Upper lobe of left lung (tissue), 6 donors: ENCODE results near the gene ANKRD13A. TPM values are rescaled to one million over a fixed set of nuclear protein-coding genes. Genes with fewer than 3 reads are reported as not detected.

ENCODE experiments used
- ATAC-seq, 2 donors: fragments of 200-7000 bp; cut with Tn5 transposase; one replicate each; pipeline ENCODE4 v1.9.1; 2022; ENCODE audit warnings: mild to moderate bottlenecking in 2 of 2, moderate library complexity in 2 of 2; ENCODE audit not compliant: low FRiP score in 2 of 2
- DNase-seq, 2 donors: peaks; one replicate each; pipeline ENCODE4 v3.0.0-alpha.2; 2019 to 2020
- H3K27ac ChIP-seq, 4 donors: fragments of 200-600 bp; sonication (generic); one replicate each; pipeline ENCODE4 v1.5.1; 2016 to 2019
- H3K27me3 ChIP-seq, 4 donors: fragments of 200-600 bp; sonication (generic); one replicate each; pipeline ENCODE4 v1.5.1; 2017 to 2019
- H3K36me3 ChIP-seq, 4 donors: fragments of 200-600 bp; sonication (generic); one replicate each; pipeline ENCODE4 v1.5.1; 2016 to 2019
- H3K4me1 ChIP-seq, 4 donors: fragments of 200-600 bp; sonication (generic); one replicate each; pipeline ENCODE4 v1.5.1; 2018 to 2019
- H3K4me3 ChIP-seq, 4 donors: fragments of 200-600 bp; sonication (generic); one replicate each; pipeline ENCODE4 v1.5.1; 2017 to 2019; ENCODE audit warnings: mild to moderate bottlenecking in 2 of 4, moderate library complexity in 1 of 4
- H3K9me3 ChIP-seq, 4 donors: fragments of 200-600 bp; sonication (generic); one replicate each; pipeline ENCODE4 v1.5.1; 2018 to 2019
- EP300 ChIP-seq, 4 donors: sonication (generic); formaldehyde crosslinking; IDR thresholded peaks; one replicate each; pipeline ENCODE4 v1.5.1; 2017; ENCODE audit warnings: antibody characterized with exemption in 4 of 4, control low read depth in 2 of 4
- POLR2A ChIP-seq, 4 donors: fragments of 450-650 bp; IDR thresholded peaks; one replicate each; pipeline ENCODE4 v1.5.1; 2016 to 2017; ENCODE audit warnings: antibody characterized with exemption in 4 of 4, mild to moderate bottlenecking in 2 of 4
- POLR2AphosphoS5 ChIP-seq, 2 donors: sonication (generic); formaldehyde crosslinking; IDR thresholded peaks; one replicate each; pipeline ENCODE4 v1.5.1; 2017; ENCODE audit warnings: antibody characterized with exemption in 2 of 2
- WGBS, 2 donors: methylation state at CpG; one replicate each; pipeline ENCODE4 v1.1.5; 2017 to 2018; 5-methylcytosine and 5-hydroxymethylcytosine counted together
- total RNA-seq, 6 donors: library from RNA; depleted of rRNA in 4 of 6; stranded (reverse); fragments of >200 nt in 4 of 6; gene quantifications; one replicate each; pipeline versions ENCODE4 v1.1.0 to v1.2.1, GENCODE V29; 2016 to 2021
- TF ChIP-seq, protein P1 (sequence below), 6 experiments: fragments of 450-650 bp in 4 of 6; fragments of 200-600 bp in 2 of 6; sonication (generic) in 2 of 6; IDR thresholded peaks; one replicate each; pipeline ENCODE4 v1.5.1; 2016 to 2019; ENCODE audit warnings: antibody characterized with exemption in 6 of 6
- donor health status: DM: no; HTN: no; CAD: no; lungs with moderate emphysema.
- donor health status: DM: no; HTN: yes; CAD: no; lungs with severe emphysema.

Gene ANKRD13A
- total RNA-seq, 6 donors from 2014 or later, result 58.9 to 166 (median 74.6) TPM

GRCh38 chr12:109963743-109964429 is 35.3 kb upstream of the ANKRD13A start:
- no peaks in the 10 kb centered on the region for H3K9me3 ChIP-seq
- H3K27me3 ChIP-seq, result no peaks in the 10 kb centered on the region
- H3K36me3 ChIP-seq, result peaks cover 9 to 87% (median 46%) of the 10 kb centered on the region in 4 donors
- H3K4me1 ChIP-seq, result peaks cover 0 to 5% (median 1%) of the 10 kb centered on the region in 4 donors
- WGBS, 2 donors, result 62% methylated on average over 4 of the region's 4 CpGs
- TF ChIP-seq POLR2AphosphoS5 (IDR thresholded peaks at IDR 0.05) (no peak), EP300 (IDR thresholded peaks at IDR 0.05) (no peak), POLR2A (IDR thresholded peaks at IDR 0.05) (no peak)
- TF ChIP-seq, protein P1, sequence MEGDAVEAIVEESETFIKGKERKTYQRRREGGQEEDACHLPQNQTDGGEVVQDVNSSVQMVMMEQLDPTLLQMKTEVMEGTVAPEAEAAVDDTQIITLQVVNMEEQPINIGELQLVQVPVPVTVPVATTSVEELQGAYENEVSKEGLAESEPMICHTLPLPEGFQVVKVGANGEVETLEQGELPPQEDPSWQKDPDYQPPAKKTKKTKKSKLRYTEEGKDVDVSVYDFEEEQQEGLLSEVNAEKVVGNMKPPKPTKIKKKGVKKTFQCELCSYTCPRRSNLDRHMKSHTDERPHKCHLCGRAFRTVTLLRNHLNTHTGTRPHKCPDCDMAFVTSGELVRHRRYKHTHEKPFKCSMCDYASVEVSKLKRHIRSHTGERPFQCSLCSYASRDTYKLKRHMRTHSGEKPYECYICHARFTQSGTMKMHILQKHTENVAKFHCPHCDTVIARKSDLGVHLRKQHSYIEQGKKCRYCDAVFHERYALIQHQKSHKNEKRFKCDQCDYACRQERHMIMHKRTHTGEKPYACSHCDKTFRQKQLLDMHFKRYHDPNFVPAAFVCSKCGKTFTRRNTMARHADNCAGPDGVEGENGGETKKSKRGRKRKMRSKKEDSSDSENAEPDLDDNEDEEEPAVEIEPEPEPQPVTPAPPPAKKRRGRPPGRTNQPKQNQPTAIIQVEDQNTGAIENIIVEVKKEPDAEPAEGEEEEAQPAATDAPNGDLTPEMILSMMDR (IDR thresholded peaks at IDR 0.05), result no peak
- no peak overlapping the region for H3K4me3 ChIP-seq
- DNase-seq (no peak), ATAC-seq (peak; percentile 30 to 78)
- no peak overlapping the region for H3K27ac ChIP-seq

DNA sequence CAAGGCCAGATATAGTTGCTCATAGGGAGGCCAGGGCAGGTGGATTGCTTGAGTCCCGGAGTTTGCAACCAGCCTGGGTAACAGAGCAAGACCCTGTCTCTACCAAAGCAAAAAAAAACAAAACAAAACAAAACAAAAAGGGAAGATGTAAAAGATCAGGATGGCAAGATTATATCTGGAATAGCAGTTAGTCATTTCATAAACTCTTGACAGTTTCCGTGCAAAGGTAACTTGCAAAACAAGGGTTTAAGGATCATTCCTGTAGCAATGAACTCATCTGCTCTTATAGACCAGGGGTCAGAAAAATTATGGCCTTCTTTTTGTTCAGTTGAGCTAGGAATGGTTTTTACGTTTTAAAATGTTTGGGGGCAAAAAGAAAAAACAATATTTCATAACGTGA is 32.7 kb upstream of the ANKRD13A start:
- Histone ChIP-seq H3K27me3 (no peaks in the 10 kb centered on the region), H3K4me1 (peaks cover 0 to 5% (median 1%) of the 10 kb centered on the region in 4 donors), H3K27ac (no peak overlapping the region), H3K36me3 (peaks cover 5 to 87% (median 51%) of the 10 kb centered on the region in 4 donors), H3K9me3 (no peaks in the 10 kb centered on the region), H3K4me3 (no peak overlapping the region)
- no peak for TF ChIP-seq POLR2AphosphoS5 (IDR thresholded peaks at IDR 0.05)
- no peak for TF ChIP-seq POLR2A (IDR thresholded peaks at IDR 0.05)
- ATAC-seq, result no peak
- 91 to 94% methylated on average over 4 of the region's 4 CpGs for WGBS, 2 donors
- DNase-seq, result no peak

GRCh38 chr12:109967383-109968031 is 31.7 kb upstream of the ANKRD13A start:
- Histone ChIP-seq H3K36me3 (peaks cover 5 to 83% (median 53%) of the 10 kb centered on the region in 4 donors), H3K27ac (no peak overlapping the region)

GRCh38 chr12:109968032-109968420 is 31.2 kb upstream of the ANKRD13A start:
- H3K4me3 ChIP-seq, result no peak overlapping the region
- ATAC-seq (no peak), DNase-seq (no peak)
- H3K9me3 ChIP-seq, result no peaks in the 10 kb centered on the region
- TF ChIP-seq EP300 (IDR thresholded peaks at IDR 0.05), result no peak
- TF ChIP-seq POLR2AphosphoS5 (IDR thresholded peaks at IDR 0.05), result no peak
- TF ChIP-seq, protein P1 (IDR thresholded peaks at IDR 0.05), result no peak
- no peak for TF ChIP-seq POLR2A (IDR thresholded peaks at IDR 0.05)
- WGBS, 2 donors, result 60 to 70% methylated on average over 2 of the region's 2 CpGs
- H3K27me3 ChIP-seq, result no peaks in the 10 kb centered on the region
- peaks cover 5 to 83% (median 57%) of the 10 kb centered on the region in 4 donors for H3K36me3 ChIP-seq
- no peak overlapping the region for H3K27ac ChIP-seq
- H3K4me1 ChIP-seq, result peaks cover 0 to 5% (median 1%) of the 10 kb centered on the region in 4 donors

More at GRCh38 chr12:109967383-109968031, 31.7 kb upstream of the ANKRD13A start:
- no peaks in the 10 kb centered on the region for H3K9me3 ChIP-seq
- no peak for ATAC-seq
- no peaks in the 10 kb centered on the region for H3K27me3 ChIP-seq
- WGBS, 2 donors, result 68 to 76% methylated on average over 8 of the region's 8 CpGs
- no peak for TF ChIP-seq EP300 (IDR thresholded peaks at IDR 0.05)
- H3K4me1 ChIP-seq, result peaks cover 0 to 5% (median 1%) of the 10 kb centered on the region in 4 donors
- no peak overlapping the region for H3K4me3 ChIP-seq
- no peak for DNase-seq

- Histone ChIP-seq H3K27me3 (no peaks in the 10 kb centered on the region), H3K4me3 (no peak overlapping the region), H3K36me3 (peaks cover 5 to 83% (median 61%) of the 10 kb centered on the region in 4 donors), H3K9me3 (no peaks in the 10 kb centered on the region), H3K27ac (no peak overlapping the region), H3K4me1 (peaks cover 0 to 2% (median under 1%) of the 10 kb centered on the region in 4 donors)
- TF ChIP-seq, protein P1 (IDR thresholded peaks at IDR 0.05), result no peak
- TF ChIP-seq EP300 (IDR thresholded peaks at IDR 0.05) (no peak), POLR2AphosphoS5 (IDR thresholded peaks at IDR 0.05) (no peak), POLR2A (IDR thresholded peaks at IDR 0.05) (no peak)
- DNase-seq (no peak), ATAC-seq (no peak)
- 94 to 95% methylated on average over 8 of the region's 8 CpGs for WGBS, 2 donors
Measured at GRCh38 chr12:109968801-109969200, 30.4 kb upstream of the ANKRD13A start.
